ENCODE measurements around the gene COA3.

Gene COA3

GRCh38 chr17:42748908-42749798 lies 49.4 kb downstream of the COA3 start:
- no peak for DNase-seq

GRCh38 chr17:42748202-42748907 lies 50.1 kb downstream of the COA3 start:
- DNase-seq: no peak

Data from activated effector memory CD4-positive, alpha-beta T cell treated with Interleukin-2 at 50 U/mL for 16 hours (primary cell).